ENCODE results near the gene MGAT1. TPM values are rescaled to one million over a fixed set of nuclear protein-coding genes. Genes with fewer than 3 reads are reported as not detected.
"Not testable (repeated sequence)": the region's sequence is repeated elsewhere in the genome, so short reads cannot be mapped to it uniquely, and the experiment has no call there.

MGAT1 gene
- total and polyA plus RNA-seq, 2 experiments from 2014 or later, result 23.7 to 81.4 TPM

DNA sequence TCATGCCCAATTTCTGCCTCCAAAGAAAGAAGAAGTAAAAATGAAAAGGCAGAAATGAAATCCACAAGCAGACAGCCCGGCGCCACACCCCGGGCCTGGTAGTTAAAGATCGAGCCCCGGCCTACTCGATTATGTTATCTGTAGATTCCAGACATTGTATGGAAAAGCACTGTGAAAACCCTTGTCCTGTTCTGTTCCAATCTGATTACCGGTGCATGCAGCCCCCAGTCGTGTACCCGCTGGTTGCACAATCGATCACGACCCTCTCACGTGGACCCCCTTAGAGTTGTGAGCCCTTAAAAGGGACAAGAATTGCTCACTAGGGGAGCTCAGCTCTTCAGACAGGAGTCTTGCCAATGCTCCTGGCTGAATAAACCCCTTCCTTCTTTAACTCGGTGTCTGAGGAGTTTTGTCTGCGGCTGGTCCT, 20.7 kb downstream of the MGAT1 start:
- not testable (repeated sequence) for ATAC-seq; H4K20me1 ChIP-seq (replicated peaks; ENCODE audit: insufficient read depth); H3K4me2 ChIP-seq; H3K4me3 Mint-ChIP-seq; H3K27ac ChIP-seq (ENCODE audit: low read depth); H3K36me3 ChIP-seq (ENCODE audit: insufficient read depth); H3K79me2 ChIP-seq (replicated peaks; ENCODE audit: insufficient read depth); H3K36me3 Mint-ChIP-seq (ENCODE audit: low read depth); H3K4me3 ChIP-seq; H3K27me3 ChIP-seq (ENCODE audit: insufficient read depth); H3K27me3 Mint-ChIP-seq (ENCODE audit: insufficient read depth, low read depth, poor library complexity); H3K27ac Mint-ChIP-seq; H2AFZ ChIP-seq; H3F3A ChIP-seq (replicated peaks; ENCODE audit: low read depth); H3K9me2 ChIP-seq (ENCODE audit: insufficient read depth); DNase-seq (ENCODE audit: low spot score)
- H3K9me3 Mint-ChIP-seq, result peaks cover 17% of the 10 kb centered on the region
- H3K4me1 Mint-ChIP-seq, result peaks cover 30% of the 10 kb centered on the region
- peaks cover 16% of the 10 kb centered on the region for H3K4me1 ChIP-seq (ENCODE audit: insufficient read depth)

DNA sequence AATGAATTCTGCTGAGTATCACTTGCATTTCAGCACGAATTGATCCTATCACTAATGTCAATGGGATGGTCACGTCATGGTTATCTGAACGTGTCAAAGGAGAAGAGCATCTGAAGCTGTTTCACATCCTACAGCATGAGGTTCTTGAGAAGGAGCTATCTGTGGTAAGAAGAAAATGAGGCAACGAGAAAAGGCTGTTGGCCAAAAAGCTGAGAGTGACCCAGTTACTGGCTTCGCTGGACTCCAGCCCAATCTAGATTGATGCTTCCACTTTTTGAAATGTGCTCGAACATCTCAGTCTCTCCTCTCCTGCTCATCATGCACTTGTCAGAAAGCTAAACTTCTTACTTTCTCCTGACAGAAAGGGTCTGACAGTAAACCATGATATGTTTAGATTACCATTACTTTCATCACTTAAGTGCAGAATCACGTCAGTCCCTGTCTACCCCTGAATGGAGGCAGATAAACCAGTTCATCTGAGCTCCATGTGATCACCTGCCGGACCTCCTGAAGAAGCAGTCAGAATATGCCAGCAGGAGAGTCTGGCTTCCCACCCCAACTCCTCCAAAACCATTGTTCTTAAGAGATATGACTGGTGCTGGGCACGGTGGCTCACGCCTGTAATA, 22.5 kb downstream of the MGAT1 start:
- Mint-ChIP-seq H3K36me3 (ENCODE audit: low read depth) (peaks cover 3% of the 10 kb centered on the region; the same call in 2 of the 3 replicates), H3K4me3 (no peak overlapping the region), H3K27ac (no peak overlapping the region), H3K4me1 (peaks cover 12% of the 10 kb centered on the region; the same call in 2 of the 3 replicates), H3K27me3 (ENCODE audit: insufficient read depth, low read depth, poor library complexity) (no peaks in the 10 kb centered on the region), H3K9me3 (peaks cover 17% of the 10 kb centered on the region)
- H3K27me3 ChIP-seq (ENCODE audit: insufficient read depth), result no peaks in the 10 kb centered on the region
- no peak overlapping the region for H3K4me3 ChIP-seq
- H2AFZ ChIP-seq, result no peak overlapping the region
- no peaks in the 10 kb centered on the region for H4K20me1 ChIP-seq (replicated peaks; ENCODE audit: insufficient read depth)
- DNase-seq (ENCODE audit: low spot score), result no peak
- no peaks in the 10 kb centered on the region for H3K79me2 ChIP-seq (replicated peaks; ENCODE audit: insufficient read depth)
- H3K4me1 ChIP-seq (ENCODE audit: insufficient read depth), result peaks cover 1% of the 10 kb centered on the region
- TF ChIP-seq POLR2AphosphoS5 (IDR thresholded peaks at IDR 0.05; ENCODE audit: low read depth) (no peak), EZH2 (IDR thresholded peaks at IDR 0.05; ENCODE audit: low read depth, unreplicated experiment) (no peak), EZH2phosphoT487 (IDR thresholded peaks at IDR 0.05; ENCODE audit: unreplicated experiment) (no peak)
- TF ChIP-seq, protein P1, sequence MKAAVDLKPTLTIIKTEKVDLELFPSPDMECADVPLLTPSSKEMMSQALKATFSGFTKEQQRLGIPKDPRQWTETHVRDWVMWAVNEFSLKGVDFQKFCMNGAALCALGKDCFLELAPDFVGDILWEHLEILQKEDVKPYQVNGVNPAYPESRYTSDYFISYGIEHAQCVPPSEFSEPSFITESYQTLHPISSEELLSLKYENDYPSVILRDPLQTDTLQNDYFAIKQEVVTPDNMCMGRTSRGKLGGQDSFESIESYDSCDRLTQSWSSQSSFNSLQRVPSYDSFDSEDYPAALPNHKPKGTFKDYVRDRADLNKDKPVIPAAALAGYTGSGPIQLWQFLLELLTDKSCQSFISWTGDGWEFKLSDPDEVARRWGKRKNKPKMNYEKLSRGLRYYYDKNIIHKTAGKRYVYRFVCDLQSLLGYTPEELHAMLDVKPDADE (IDR thresholded peaks at IDR 0.05), result no peak
- no peak overlapping the region for H3K27ac ChIP-seq (ENCODE audit: low read depth)
- H3F3A ChIP-seq (replicated peaks; ENCODE audit: low read depth), result no peaks in the 10 kb centered on the region
- H3K36me3 ChIP-seq (ENCODE audit: insufficient read depth), result no peaks in the 10 kb centered on the region
- H3K9me2 ChIP-seq (ENCODE audit: insufficient read depth), result no peaks in the 10 kb centered on the region; the same call in 1 of the 2 replicates
- H3K4me2 ChIP-seq, result no peak overlapping the region
- ATAC-seq, result no peak

DNA sequence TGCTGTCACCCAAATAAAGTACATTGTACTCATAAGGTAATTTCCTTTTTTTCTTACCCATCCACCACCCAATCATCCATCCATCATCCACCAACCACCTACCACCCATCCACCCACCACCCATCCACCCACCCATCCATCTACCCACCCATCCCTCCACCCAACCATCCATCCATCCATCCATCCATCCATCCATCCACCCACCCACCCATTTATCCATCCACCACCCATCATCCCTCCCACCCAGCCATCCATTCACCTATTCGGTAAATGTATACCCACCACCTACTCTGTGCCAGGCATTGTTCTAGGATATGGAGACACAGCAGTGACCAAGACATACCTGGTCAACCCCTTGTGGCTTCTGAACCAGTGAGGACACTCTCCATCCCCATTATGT, 25.1 kb downstream of the MGAT1 start:
- H3K27ac Mint-ChIP-seq, result no peak overlapping the region
- H3K9me3 Mint-ChIP-seq, result peaks cover 30% of the 10 kb centered on the region
- no peak overlapping the region for H3K27ac ChIP-seq (ENCODE audit: low read depth)
- no peak overlapping the region for H3K4me3 ChIP-seq
- no peaks in the 10 kb centered on the region; the same call in 1 of the 2 replicates for H3K9me2 ChIP-seq (ENCODE audit: insufficient read depth)
- peaks cover 5% of the 10 kb centered on the region for H3K27me3 Mint-ChIP-seq (ENCODE audit: insufficient read depth, low read depth, poor library complexity)
- peaks cover 13% of the 10 kb centered on the region for H3K36me3 Mint-ChIP-seq (ENCODE audit: low read depth)
- ATAC-seq (no peak), DNase-seq (ENCODE audit: low spot score) (no peak)
- no peaks in the 10 kb centered on the region for H3F3A ChIP-seq (replicated peaks; ENCODE audit: low read depth)
- H3K4me1 Mint-ChIP-seq, result no peaks in the 10 kb centered on the region
- H3K4me2 ChIP-seq, result no peak overlapping the region
- no peaks in the 10 kb centered on the region for H3K27me3 ChIP-seq (ENCODE audit: insufficient read depth)
- H3K4me3 Mint-ChIP-seq, result no peak overlapping the region
- H3K79me2 ChIP-seq (replicated peaks; ENCODE audit: insufficient read depth), result no peaks in the 10 kb centered on the region
- no peak overlapping the region for H2AFZ ChIP-seq
- H3K4me1 ChIP-seq (ENCODE audit: insufficient read depth), result no peaks in the 10 kb centered on the region
- H3K36me3 ChIP-seq (ENCODE audit: insufficient read depth), result no peaks in the 10 kb centered on the region
- no peaks in the 10 kb centered on the region for H4K20me1 ChIP-seq (replicated peaks; ENCODE audit: insufficient read depth)
- no peak for TF ChIP-seq ZNF331 (CRISPR knock-in tag; IDR thresholded peaks at IDR 0.05; ENCODE audit: low read depth)
- no peak for TF ChIP-seq EZH2 (IDR thresholded peaks at IDR 0.05; ENCODE audit: low read depth, unreplicated experiment)
- no peak for TF ChIP-seq JUNB (IDR thresholded peaks at IDR 0.05; ENCODE audit: unreplicated experiment)
- TF ChIP-seq ZNF114 (CRISPR knock-in tag; IDR thresholded peaks at IDR 0.05), result no peak
- TF ChIP-seq STAT1 (IDR thresholded peaks at IDR 0.05; ENCODE audit: unreplicated experiment), result no peak
- TF ChIP-seq, protein P2, sequence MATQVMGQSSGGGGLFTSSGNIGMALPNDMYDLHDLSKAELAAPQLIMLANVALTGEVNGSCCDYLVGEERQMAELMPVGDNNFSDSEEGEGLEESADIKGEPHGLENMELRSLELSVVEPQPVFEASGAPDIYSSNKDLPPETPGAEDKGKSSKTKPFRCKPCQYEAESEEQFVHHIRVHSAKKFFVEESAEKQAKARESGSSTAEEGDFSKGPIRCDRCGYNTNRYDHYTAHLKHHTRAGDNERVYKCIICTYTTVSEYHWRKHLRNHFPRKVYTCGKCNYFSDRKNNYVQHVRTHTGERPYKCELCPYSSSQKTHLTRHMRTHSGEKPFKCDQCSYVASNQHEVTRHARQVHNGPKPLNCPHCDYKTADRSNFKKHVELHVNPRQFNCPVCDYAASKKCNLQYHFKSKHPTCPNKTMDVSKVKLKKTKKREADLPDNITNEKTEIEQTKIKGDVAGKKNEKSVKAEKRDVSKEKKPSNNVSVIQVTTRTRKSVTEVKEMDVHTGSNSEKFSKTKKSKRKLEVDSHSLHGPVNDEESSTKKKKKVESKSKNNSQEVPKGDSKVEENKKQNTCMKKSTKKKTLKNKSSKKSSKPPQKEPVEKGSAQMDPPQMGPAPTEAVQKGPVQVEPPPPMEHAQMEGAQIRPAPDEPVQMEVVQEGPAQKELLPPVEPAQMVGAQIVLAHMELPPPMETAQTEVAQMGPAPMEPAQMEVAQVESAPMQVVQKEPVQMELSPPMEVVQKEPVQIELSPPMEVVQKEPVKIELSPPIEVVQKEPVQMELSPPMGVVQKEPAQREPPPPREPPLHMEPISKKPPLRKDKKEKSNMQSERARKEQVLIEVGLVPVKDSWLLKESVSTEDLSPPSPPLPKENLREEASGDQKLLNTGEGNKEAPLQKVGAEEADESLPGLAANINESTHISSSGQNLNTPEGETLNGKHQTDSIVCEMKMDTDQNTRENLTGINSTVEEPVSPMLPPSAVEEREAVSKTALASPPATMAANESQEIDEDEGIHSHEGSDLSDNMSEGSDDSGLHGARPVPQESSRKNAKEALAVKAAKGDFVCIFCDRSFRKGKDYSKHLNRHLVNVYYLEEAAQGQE (IDR thresholded peaks at IDR 0.05; ENCODE audit: unreplicated experiment), result no peak
- no peak for TF ChIP-seq POLR2AphosphoS5 (IDR thresholded peaks at IDR 0.05; ENCODE audit: low read depth)
- TF ChIP-seq, protein P1 (IDR thresholded peaks at IDR 0.05), result no peak
- no peak for TF ChIP-seq CREB1 (CRISPR knock-in tag; IDR thresholded peaks at IDR 0.05; ENCODE audit: low read depth)
